Right renal pelvis (tissue), 4 donors: ENCODE results near the gene FBXO30. TPM values are rescaled to one million over a fixed set of nuclear protein-coding genes. Genes with fewer than 3 reads are reported as not detected.

Experiments used
- DNase-seq, 4 donors: peaks; one replicate each; pipeline ENCODE4 v3.0.0-alpha.2; 2013; ENCODE audit warnings: low read depth in 4 of 4, low spot score in 3 of 4, missing footprints in 1 of 4
- polyA plus RNA-seq, 4 donors: library from polyadenylated mRNA; unstranded; fragments of 120-200 nt; gene quantifications; one replicate each; pipeline ENCODE4 v1.2.1, GENCODE V29; 2013; ENCODE audit not compliant: insufficient read length in 4 of 4

The FBXO30 gene
- polyA plus RNA-seq, 4 donors: 11.1 to 15.4 (median 13.5) TPM

GRCh38 chr6:145758113-145758512, 56.5 kb downstream of the FBXO30 start:
- no peak for DNase-seq

DNA sequence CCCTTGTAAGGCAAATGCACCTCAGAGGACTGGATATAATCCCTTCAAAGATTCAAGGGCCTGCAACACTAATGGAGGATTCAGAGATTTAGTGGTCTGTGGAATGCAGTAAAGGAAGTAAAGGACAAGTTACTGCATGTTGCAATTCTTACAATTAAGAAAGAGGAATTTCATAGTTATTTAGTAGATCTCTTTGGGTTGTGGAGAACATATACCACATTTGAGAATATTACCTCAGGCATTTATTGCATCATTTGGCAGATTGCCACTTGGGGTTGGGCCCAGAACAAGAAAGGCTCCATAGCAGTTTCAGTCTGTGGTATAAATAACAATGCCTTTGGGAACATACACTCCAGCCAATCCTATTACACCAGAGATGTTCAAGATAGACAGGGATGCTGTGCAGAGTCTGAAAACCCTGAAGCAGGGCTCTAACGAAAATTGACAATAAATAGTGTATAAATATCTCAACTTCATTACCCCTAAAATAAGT, 58.4 kb downstream of the FBXO30 start:
- DNase-seq: no peak

DNA sequence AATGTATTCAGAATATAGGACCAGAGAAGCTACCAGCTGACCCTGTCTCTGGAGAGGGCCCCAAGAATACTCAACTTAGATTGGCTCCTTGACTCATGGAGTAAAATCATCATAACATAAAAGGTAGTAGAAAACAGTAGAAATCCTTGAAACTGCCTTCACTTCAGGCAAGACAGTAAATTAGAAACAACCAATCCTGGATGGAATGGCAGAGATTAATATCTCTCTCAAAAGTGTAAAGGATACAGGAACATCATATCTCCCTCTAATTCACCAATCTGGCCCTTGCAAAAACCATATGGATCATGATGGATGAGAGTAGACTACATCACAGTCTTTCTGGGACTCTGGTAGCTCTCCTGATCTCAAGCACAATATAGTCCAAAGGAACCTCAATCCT, 58.9 kb downstream of the FBXO30 start:
- no peak for DNase-seq

GRCh38 chr6:145752638-145753037, 62.0 kb downstream of the FBXO30 start:
- no peak for DNase-seq

- no peak for DNase-seq
These were observed 65.0 kb downstream of the FBXO30 start for GRCh38 chr6:145749632-145750031.

- no peak for DNase-seq
These were observed 68.7 kb downstream of the FBXO30 start for GRCh38 chr6:145745861-145746260.

DNA sequence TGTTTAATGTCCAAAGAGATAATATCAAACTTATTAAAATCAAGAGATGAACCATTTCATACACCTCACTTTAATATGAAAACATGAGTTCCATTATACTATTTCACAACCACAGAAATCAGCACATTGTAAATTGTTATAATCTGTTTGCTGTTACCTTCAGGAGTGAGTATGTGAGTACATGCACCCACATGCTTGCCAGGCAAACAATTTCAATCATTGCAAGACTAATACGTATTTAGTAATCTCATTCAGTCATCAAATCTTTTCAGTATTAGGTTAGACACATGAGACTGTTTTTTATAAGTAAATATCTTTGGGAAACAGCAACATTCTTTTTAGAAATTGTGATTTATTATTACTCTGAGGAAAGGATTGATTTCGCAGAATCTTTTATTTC, 70.0 kb downstream of the FBXO30 start:
- no peak for DNase-seq

Other genes with a start within 250 kb of the FBXO30 start
- 10 to 100 TPM; 12.3 to 16.7 (median 16.1) TPM for gene EPM2A, start 79.3 kb downstream of the FBXO30 start, polyA plus RNA-seq
- 10 to 100 TPM; 20.4 to 25.7 (median 21.6) TPM for gene SHPRH, start 149.6 kb upstream of the FBXO30 start, polyA plus RNA-seq
- under 1 TPM; 0.15 to 0.27 (median 0.20) TPM for gene GRM1, start 214.3 kb upstream of the FBXO30 start, polyA plus RNA-seq